NCI-H2196 (cell line): Measurements from ENCODE around the gene GINS1.

ENCODE experiments used
- DNase-seq: peaks from one replicate; lab custom pipeline; 2025; ENCODE audit not compliant: unreplicated experiment; lab: John Stamatoyannopoulos, UW

The GINS1 gene

GRCh38 chr20:25407311-25408169 lies at the start of gene GINS1:
Gene GINS1 (plus strand): TSS chr20:25407673. CDS start chr20:25407821, 148 bp downstream.
- DNase-seq: peak; percentile 94

- no peak for DNase-seq
Observed at GRCh38 chr20:25360631-25361286, 46.7 kb upstream of the GINS1 start.

GRCh38 chr20:25361287-25361683 lies 46.2 kb upstream of the GINS1 start:
- DNase-seq: no peak

GRCh38 chr20:25364180-25364788 lies 43.2 kb upstream of the GINS1 start:
- DNase-seq: no peak

GRCh38 chr20:25364879-25365699 lies 42.4 kb upstream of the GINS1 start:
- DNase-seq: no peak

GRCh38 chr20:25368526-25368925 lies 38.9 kb upstream of the GINS1 start:
- no peak for DNase-seq

GRCh38 chr20:25368976-25369375 lies 38.5 kb upstream of the GINS1 start:
- no peak for DNase-seq

GRCh38 chr20:25369529-25369928 lies 37.9 kb upstream of the GINS1 start:
- no peak for DNase-seq

GRCh38 chr20:25369971-25370370 lies 37.5 kb upstream of the GINS1 start:
- no peak for DNase-seq

GRCh38 chr20:25372584-25373336 lies 34.7 kb upstream of the GINS1 start:
- no peak for DNase-seq

- DNase-seq: no peak
Observed at GRCh38 chr20:25374842-25375241, 32.6 kb upstream of the GINS1 start.

GRCh38 chr20:25376236-25376635 lies 31.2 kb upstream of the GINS1 start:
- DNase-seq: no peak

- DNase-seq: no peak
Observed at GRCh38 chr20:25376886-25377285, 30.6 kb upstream of the GINS1 start.

- no peak for DNase-seq
Observed at GRCh38 chr20:25378189-25378883, 29.1 kb upstream of the GINS1 start.

- DNase-seq: no peak
Observed at GRCh38 chr20:25378884-25379733, 28.4 kb upstream of the GINS1 start.

- no peak for DNase-seq
Observed at GRCh38 chr20:25380945-25381614, 26.4 kb upstream of the GINS1 start.

GRCh38 chr20:25382704-25383370 lies 24.6 kb upstream of the GINS1 start:
- no peak for DNase-seq

- DNase-seq: peak; percentile 9
Observed at GRCh38 chr20:25389401-25389857, 18.0 kb upstream of the GINS1 start.
